OCI-LY7 (cell line): Measurements from ENCODE around the gene ANK3. TPM values are rescaled to one million over a fixed set of nuclear protein-coding genes. Genes with fewer than 3 reads are reported as not detected.

Source experiments
- Bru-seq: library from RNA; stranded (reverse); fragments of 400-500 nt; gene quantifications from one replicate; lab custom pipeline; 2021; lab: Mats Ljungman, UMichigan
- BruChase-seq, 2 experiments: library from RNA; stranded (reverse); fragments of 400-500 nt; gene quantifications; one replicate each; lab custom pipeline; 2021; lab: Mats Ljungman, UMichigan
- BruUV-seq: library from RNA; stranded (reverse); fragments of 400-500 nt; replicated peaks from 2 replicates; lab custom pipeline; 2021; lab: Mats Ljungman, UMichigan
- CTCF ChIA-PET: fragments of 300-600 bp; sonication (Branson Sonifier 250); formaldehyde crosslinking; loops from one replicate; lab custom pipeline; 2022; ENCODE audit warnings: antibody characterized with exemption; ENCODE audit not compliant: unreplicated experiment; lab: Charles Lee
- POLR2A ChIA-PET: fragments of 300-600 bp; sonication (Branson Sonifier 250); formaldehyde crosslinking; loops from one replicate; lab custom pipeline; 2022; ENCODE audit warnings: antibody characterized with exemption; lab: Charles Lee
- DNase-seq: peaks from one replicate; pipeline ENCODE4 v3.0.0-alpha.2; 2015; ENCODE audit warnings: low spot score
- H2AFZ ChIP-seq: fragments of 200-600 bp; sonication (generic), shearing (Covaris generic); 2 replicates; pipeline ENCODE4 v1.6.1; 2014; ENCODE audit warnings: mild to moderate bottlenecking, antibody characterized with exemption, low read length, moderate library complexity
- H3K27ac ChIP-seq: fragments of 200-600 bp; sonication (generic); 2 replicates; pipeline ENCODE4 v1.5.1; 2014; ENCODE audit warnings: mixed run types, low read depth, mild to moderate bottlenecking, moderate library complexity, low read length, inconsistent platforms; ENCODE audit not compliant: poor library complexity, severe bottlenecking
- H3K36me3 ChIP-seq: fragments of 200-600 bp; sonication (generic); 2 replicates; pipeline ENCODE4 v1.6.1; 2014; ENCODE audit warnings: mild to moderate bottlenecking, antibody characterized with exemption, low read length, moderate library complexity, mixed read lengths; ENCODE audit not compliant: insufficient read depth
- H3K4me1 ChIP-seq: fragments of 200-600 bp; sonication (generic); 2 replicates; pipeline ENCODE4 v1.5.1; 2014; ENCODE audit warnings: mild to moderate bottlenecking, low read length; ENCODE audit not compliant: insufficient read depth, poor library complexity, severe bottlenecking
- H3K4me2 ChIP-seq: fragments of 200-600 bp; sonication (generic); 2 replicates; pipeline ENCODE4 v1.6.1; 2014; ENCODE audit warnings: mild to moderate bottlenecking, low read length
- H3K4me3 ChIP-seq: fragments of 200-600 bp; sonication (generic); 2 replicates; pipeline ENCODE4 v1.5.1; 2014; ENCODE audit warnings: mild to moderate bottlenecking, low read depth, low read length; ENCODE audit not compliant: poor library complexity, severe bottlenecking
- H3K79me2 ChIP-seq: fragments of 200-600 bp; sonication (generic); 2 replicates; pipeline ENCODE4 v1.6.1; 2016; ENCODE audit warnings: low read depth, mild to moderate bottlenecking, low read length, moderate library complexity, mixed read lengths; ENCODE audit not compliant: insufficient read depth
- H3K9me2 ChIP-seq: fragments of 200-600 bp; sonication (generic); 2 replicates; pipeline ENCODE4 v1.6.1; 2016; ENCODE audit warnings: mild to moderate bottlenecking, low read length, mixed read lengths; ENCODE audit not compliant: insufficient read depth
- H3K9me3 ChIP-seq: fragments of 200-600 bp; sonication (generic); 2 replicates; pipeline ENCODE4 v1.6.1; 2014; ENCODE audit warnings: mild to moderate bottlenecking, mixed run types, low read length, mixed read lengths
- H4K20me1 ChIP-seq: fragments of 200-600 bp; sonication (generic); 2 replicates; pipeline ENCODE4 v1.6.1; 2014; ENCODE audit warnings: mild to moderate bottlenecking, antibody characterized with exemption, low read length, moderate library complexity, mixed read lengths; ENCODE audit not compliant: insufficient read depth
- EZH2phosphoT487 ChIP-seq: fragments of 200-600 bp; sonication (generic); IDR thresholded peaks from 2 replicates; pipeline ENCODE4 v1.6.1; 2018; ENCODE audit warnings: low read depth, borderline replicate concordance, mild to moderate bottlenecking, mixed run types, antibody characterized with exemption, low read length, moderate library complexity, mixed read lengths
- intact Hi-C: fragments of 100-400 bp; cut with micrococcal nuclease; formaldehyde crosslinking; loops from one replicate; pipeline ENCODE4 v1.10.0; 2022; ENCODE audit not compliant: unreplicated experiment
- long read RNA-seq: library from polyadenylated mRNA; stranded (forward); transcript quantifications from one replicate; pipeline ENCODE4 v2.0.0, GENCODE V29; 2022
- total RNA-seq, 2 experiments: library from RNA; depleted of rRNA in 1 of 2; stranded (reverse); fragments of >200 nt in 1 of 2; shearing (Covaris generic) in 1 of 2; gene quantifications; 2 replicates each; pipeline ENCODE4 v1.2.3, GENCODE V29; 2014 to 2022
- TF ChIP-seq, protein P1 (sequence below): fragments of 200-600 bp; sonication (generic); conservative IDR thresholded peaks from 2 replicates; pipeline ENCODE4 v1.5.1; 2014; ENCODE audit warnings: mild to moderate bottlenecking, antibody characterized with exemption, low read length, moderate library complexity, mixed read lengths

Gene ANK3
- total RNA-seq (2014; rRNA removed; shearing (Covaris generic)) (0.13 and 2.8 TPM in 2 replicates), total RNA-seq (2022) (0.49 and 0.94 TPM in 2 replicates), Bru-seq, nascent RNA (percentile 15 among the genes with signal in this experiment), BruChase-seq, experiment 1, labeled RNA remaining after a 6-hour chase (percentile 10 among the genes with signal in this experiment), BruChase-seq, experiment 2, labeled RNA remaining after a 2-hour chase (percentile 11 among the genes with signal in this experiment)
- long read RNA-seq, result 0 reads

DNA sequence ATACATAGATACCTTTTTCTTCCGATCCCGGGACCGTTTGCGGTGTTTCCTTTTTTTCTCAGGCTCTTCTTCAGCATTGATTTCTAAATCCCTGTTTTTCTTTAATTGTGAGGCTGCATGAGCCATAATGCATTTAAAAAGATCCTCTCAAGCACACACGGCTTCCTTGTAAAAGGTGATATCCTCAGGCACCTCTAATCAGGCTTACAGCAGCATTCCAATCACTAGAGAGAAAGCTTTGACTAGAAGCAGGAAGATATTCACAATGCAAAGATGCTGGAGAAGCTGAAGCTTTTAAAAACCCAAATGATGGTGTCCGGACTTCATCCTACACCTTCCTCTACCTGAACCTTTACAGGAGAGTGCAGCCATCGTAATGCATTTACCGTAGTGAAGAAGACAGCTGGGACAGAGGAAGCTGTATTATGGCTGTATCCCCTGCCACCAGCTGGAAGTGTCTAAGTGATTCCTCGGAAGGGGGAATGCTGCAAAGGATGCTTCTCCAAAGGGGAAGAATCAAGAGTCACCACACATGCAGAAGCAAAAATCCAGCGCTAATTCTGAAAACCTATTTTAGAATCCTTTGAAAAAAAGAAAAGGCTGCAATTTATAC lies at the start of gene ANK3:
Gene ANK3, minus strand, starts transcription at position 463 of the 613 bp plus-strand sequence. Its CDS starts 337 bp downstream, at position 126.
- Histone ChIP-seq H3K36me3 (no peaks in the 10 kb centered on the region), H3K4me2 (peak within 1 kb of the TSS; percentile 23), H3K79me2 (no peaks in the 10 kb centered on the region), H3K4me1 (no peaks in the 10 kb centered on the region), H2AFZ (no peak within 1 kb of the TSS), H3K4me3 (no peak within 1 kb of the TSS), H3K27ac (no peak within 1 kb of the TSS), H3K9me2 (no peaks in the 10 kb centered on the region), H3K9me3 (no peaks in the 10 kb centered on the region), H4K20me1 (no peaks in the 10 kb centered on the region)
- TF ChIP-seq EZH2phosphoT487, result no peak
- TF ChIP-seq, protein P1, sequence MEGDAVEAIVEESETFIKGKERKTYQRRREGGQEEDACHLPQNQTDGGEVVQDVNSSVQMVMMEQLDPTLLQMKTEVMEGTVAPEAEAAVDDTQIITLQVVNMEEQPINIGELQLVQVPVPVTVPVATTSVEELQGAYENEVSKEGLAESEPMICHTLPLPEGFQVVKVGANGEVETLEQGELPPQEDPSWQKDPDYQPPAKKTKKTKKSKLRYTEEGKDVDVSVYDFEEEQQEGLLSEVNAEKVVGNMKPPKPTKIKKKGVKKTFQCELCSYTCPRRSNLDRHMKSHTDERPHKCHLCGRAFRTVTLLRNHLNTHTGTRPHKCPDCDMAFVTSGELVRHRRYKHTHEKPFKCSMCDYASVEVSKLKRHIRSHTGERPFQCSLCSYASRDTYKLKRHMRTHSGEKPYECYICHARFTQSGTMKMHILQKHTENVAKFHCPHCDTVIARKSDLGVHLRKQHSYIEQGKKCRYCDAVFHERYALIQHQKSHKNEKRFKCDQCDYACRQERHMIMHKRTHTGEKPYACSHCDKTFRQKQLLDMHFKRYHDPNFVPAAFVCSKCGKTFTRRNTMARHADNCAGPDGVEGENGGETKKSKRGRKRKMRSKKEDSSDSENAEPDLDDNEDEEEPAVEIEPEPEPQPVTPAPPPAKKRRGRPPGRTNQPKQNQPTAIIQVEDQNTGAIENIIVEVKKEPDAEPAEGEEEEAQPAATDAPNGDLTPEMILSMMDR, result no peak
- intact Hi-C loops, result no loop called here
- no TSS peak for BruUV-seq
- no peak for DNase-seq
- ChIA-PET POLR2A (no interaction called here), CTCF (no interaction called here)

DNA sequence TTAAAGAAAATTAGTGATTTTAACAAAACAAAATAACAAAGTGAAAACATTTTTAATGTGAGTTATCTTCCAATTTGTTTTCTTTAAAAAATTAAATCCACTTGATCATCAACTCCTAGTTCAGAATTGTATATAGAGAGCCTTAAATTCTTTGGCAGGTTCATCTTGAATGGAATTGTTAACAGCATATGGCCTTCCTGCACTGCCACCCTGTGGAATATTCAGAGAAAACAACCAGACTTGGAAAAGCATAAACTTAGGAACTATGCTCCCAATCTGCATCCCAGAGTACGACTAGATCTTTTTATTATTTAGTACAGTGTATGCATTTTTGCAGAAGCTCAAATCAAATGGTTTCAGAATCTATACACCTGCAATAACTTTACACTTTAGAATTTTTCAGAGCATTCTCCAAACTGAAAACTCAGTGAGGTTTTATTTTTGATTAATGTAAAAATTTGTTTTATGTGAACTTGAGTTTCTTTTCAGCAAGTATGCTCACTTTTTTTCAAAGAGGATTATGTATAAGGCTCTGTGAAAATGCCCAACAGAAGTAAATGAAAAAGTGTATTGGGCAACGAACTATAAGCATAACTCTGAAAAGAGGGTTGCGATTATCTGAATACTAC lies 44.9 kb upstream of the ANK3 start:
- no TSS peak for BruUV-seq
- no peaks in the 10 kb centered on the region for H4K20me1 ChIP-seq
- H2AFZ ChIP-seq, result no peak overlapping the region
- DNase-seq, result peak; percentile 49
- TF ChIP-seq, protein P1, result peak; percentile 90
- no peak for TF ChIP-seq EZH2phosphoT487
- H3K4me3 ChIP-seq, result no peak overlapping the region
- ChIA-PET CTCF (interaction anchor here (1.0 to 1.8 kb wide), 2 partner anchors 196 to 197 kb away, joined by 3 to 6 read pairs; no protein-coding TSS in a partner anchor), POLR2A (interaction anchor here (1.8 kb wide), 1 partner anchor 197 kb away, joined by 10 read pairs; no protein-coding TSS in a partner anchor)
- H3K4me1 ChIP-seq, result no peaks in the 10 kb centered on the region
- no peaks in the 10 kb centered on the region for H3K36me3 ChIP-seq
- no peak overlapping the region for H3K27ac ChIP-seq
- no peak overlapping the region for H3K4me2 ChIP-seq
- no peaks in the 10 kb centered on the region for H3K9me2 ChIP-seq
- no peaks in the 10 kb centered on the region for H3K9me3 ChIP-seq
- intact Hi-C loops, result loop anchor here (1.0 to 10.0 kb wide), 5 partner anchors 196 to 810 kb away; no protein-coding TSS in a partner anchor
- no peaks in the 10 kb centered on the region for H3K79me2 ChIP-seq
